ENCODE data around the gene GRIK4.

- no peak for TF ChIP-seq TAF1 (IDR thresholded peaks at IDR 0.05; ENCODE audit: low read depth)
- peak; percentile 47 for TF ChIP-seq CTCF (IDR thresholded peaks at IDR 0.05; ENCODE audit: poor library complexity, severe bottlenecking)
- no peak for TF ChIP-seq REST (IDR thresholded peaks at IDR 0.05; ENCODE audit: borderline replicate concordance)
- TF ChIP-seq POLR2AphosphoS5 (IDR thresholded peaks at IDR 0.05), result no peak
- TF ChIP-seq EZH2 (IDR thresholded peaks at IDR 0.05; ENCODE audit: borderline replicate concordance, insufficient read depth, low read length, poor library complexity, severe bottlenecking), result no peak
- no peak for TF ChIP-seq EP300 (conservative IDR thresholded peaks at IDR 0.05; ENCODE audit: poor library complexity, severe bottlenecking)
- peak; percentile 31 for TF ChIP-seq RAD21 (conservative IDR thresholded peaks at IDR 0.05)
- no peak for TF ChIP-seq SMC3 (conservative IDR thresholded peaks at IDR 0.05; ENCODE audit: poor library complexity)
- no peak for TF ChIP-seq MXI1 (conservative IDR thresholded peaks at IDR 0.05; ENCODE audit: poor library complexity, severe bottlenecking)
Measured at GRCh38 chr11:120985718-120986569, 474.4 kb downstream of the GRIK4 start.

Measured in neural cell (in vitro differentiated cells).